SK-MEL-5 (cell line): ENCODE measurements around the gene SPATA21. TPM values are rescaled to one million over a fixed set of nuclear protein-coding genes. Genes with fewer than 3 reads are reported as not detected.
A peak's percentile ranks its signal among the peaks of the same experiment; 100 is the strongest.
"Not testable (repeated sequence)": the region's sequence is repeated elsewhere in the genome, so short reads cannot be mapped to it uniquely, and the experiment has no call there.

Experiments
- DNase-seq: peaks from one replicate; pipeline ENCODE4 v3.0.0-alpha.2; 2016; ENCODE audit warnings: low read depth, low spot score
- in situ Hi-C: cut with HindIII; loops from 2 replicates; pipeline ENCODE4 v1.10.0; 2016; ENCODE audit warnings: low sequenced_read_pairs, high pct_unique_total_duplicates, low pct_unique_long_range_greater_than_20kb
- total RNA-seq: library from RNA; depleted of rRNA; stranded (reverse); fragments of >200 nt; shearing (Covaris generic); gene quantifications from 2 replicates; pipeline ENCODE4 v1.2.3, GENCODE V29; 2014

Gene SPATA21
- total RNA-seq, 1 experiment from 2014 or later = 0.08 TPM

DNA sequence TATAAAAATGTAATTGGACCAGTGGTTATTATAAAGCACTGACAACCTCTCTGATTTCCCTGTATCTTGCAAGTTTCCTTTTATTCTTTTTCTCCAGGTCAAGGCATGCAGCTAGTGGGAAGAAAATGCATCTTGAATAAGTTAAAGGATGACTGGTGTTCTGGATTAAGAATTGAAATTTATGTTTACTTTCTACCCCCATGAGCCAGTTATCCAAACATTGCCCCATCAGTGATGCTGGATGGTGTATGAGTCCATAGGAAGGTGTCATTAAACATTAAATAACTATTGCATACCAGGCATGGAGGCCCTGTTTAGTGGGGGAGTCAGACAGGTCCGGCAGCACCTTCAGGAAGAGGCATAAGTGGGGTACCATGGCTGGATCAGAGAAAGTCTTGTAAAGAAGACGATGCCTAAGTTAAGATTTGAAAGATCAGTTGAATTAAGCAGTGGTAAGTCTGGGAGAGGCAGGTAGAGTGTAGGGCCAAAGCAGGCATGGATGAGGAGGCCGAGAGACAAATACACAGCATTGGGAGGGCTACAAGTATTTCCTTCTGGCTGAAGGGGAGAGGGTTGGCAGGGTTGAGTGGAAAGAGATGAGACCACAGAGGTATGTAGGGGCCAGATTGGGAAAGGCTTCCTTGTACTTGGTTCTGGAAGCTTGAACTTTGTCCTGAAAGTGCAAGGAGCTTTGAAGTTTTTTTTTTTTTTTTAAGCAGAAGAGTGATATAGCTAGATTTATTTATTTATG, 64.5 kb downstream of the SPATA21 start:
- DNase-seq = no peak
- in situ Hi-C loops = no loop called here

DNA sequence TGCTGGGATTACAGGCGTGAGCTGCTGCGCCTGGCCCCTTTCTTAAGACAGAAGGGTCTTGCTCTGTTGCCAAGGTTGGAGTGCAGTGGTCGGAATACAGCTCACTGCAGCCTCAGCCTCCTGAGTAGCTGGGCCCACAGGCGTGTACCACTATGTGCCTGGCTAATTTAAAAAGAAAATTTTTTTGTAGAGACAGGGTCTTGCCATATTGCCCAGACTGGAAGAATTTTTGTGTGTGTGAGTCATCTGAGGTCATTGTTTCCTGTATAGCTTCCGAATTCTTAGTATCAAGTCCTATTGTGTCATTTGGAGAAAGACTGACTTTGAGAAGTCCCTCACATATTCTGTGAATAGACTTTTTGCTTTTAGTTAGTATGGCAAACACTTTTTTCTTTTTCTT, 65.5 kb downstream of the SPATA21 start:
- in situ Hi-C loops = no loop called here
- no peak for DNase-seq

- no peak for DNase-seq
- in situ Hi-C loops = no loop called here
These were observed 67.4 kb downstream of the SPATA21 start for GRCh38 chr1:16369821-16370220.

GRCh38 chr1:16367968-16368890, 69.0 kb downstream of the SPATA21 start:
- DNase-seq = no peak
- in situ Hi-C loops = no loop called here

- in situ Hi-C loops = no loop called here
- DNase-seq = peak; percentile 77
These were observed 69.8 kb downstream of the SPATA21 start for GRCh38 chr1:16367258-16367967.

DNA sequence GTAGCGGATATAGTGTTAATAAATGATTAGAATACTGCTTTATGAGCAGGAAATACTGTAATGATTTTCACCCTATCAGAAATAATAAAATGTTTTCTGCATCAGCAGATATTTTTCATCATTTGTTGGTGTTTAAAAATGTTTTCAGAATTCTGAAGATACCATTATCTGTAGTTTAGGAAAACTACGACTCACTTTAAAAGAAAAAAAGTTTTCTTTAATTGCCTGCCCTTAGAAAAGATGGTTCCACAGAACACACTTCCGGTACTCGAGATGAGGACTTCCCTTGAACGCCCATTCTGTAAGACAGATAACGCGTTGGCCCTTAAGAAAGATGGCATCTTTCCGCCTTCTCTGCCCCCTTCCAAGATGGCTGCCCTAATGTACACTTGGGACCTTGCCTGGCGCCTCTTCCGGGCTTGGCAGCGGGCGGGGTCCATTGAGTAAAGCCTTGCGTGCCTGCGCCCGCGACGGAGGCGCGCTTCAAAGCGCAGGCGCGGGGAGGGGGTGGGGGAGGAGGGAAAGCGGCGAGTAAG, 70.4 kb downstream of the SPATA21 start, which contains the start of gene SZRD1:
Gene SZRD1, plus strand, starts transcription at position 521 of the 536 bp plus-strand sequence. CDS start 16 bp downstream, outside the sequence.
- peak; percentile 98 for DNase-seq
- in situ Hi-C loops = no loop called here

GRCh38 chr1:16365146-16365498, 72.1 kb downstream of the SPATA21 start:
- DNase-seq, in situ Hi-C loops: not testable (repeated sequence)

GRCh38 chr1:16356867-16357266, 80.4 kb downstream of the SPATA21 start:
- DNase-seq = no peak
- in situ Hi-C loops = no loop called here

DNA sequence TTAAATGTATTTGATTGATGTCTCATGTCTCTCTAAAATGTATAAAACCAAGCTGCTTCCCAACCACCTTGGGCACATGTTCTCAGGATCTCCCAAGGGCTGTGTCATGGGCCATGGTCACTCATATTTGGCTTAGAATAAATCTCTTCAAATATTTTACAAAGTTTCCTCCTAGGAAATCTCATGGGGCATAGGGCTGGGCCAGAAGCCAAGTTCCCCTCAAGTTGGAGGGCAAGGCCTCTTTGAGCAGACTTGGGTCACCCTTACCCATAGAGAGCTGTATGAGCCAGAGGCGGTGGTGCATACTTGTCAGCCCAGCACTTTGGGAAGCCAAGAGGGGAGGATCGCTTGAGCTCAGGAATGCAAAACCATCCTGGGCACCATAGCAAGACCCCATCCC, 82.6 kb downstream of the SPATA21 start:
- in situ Hi-C loops = no loop called here

DNA sequence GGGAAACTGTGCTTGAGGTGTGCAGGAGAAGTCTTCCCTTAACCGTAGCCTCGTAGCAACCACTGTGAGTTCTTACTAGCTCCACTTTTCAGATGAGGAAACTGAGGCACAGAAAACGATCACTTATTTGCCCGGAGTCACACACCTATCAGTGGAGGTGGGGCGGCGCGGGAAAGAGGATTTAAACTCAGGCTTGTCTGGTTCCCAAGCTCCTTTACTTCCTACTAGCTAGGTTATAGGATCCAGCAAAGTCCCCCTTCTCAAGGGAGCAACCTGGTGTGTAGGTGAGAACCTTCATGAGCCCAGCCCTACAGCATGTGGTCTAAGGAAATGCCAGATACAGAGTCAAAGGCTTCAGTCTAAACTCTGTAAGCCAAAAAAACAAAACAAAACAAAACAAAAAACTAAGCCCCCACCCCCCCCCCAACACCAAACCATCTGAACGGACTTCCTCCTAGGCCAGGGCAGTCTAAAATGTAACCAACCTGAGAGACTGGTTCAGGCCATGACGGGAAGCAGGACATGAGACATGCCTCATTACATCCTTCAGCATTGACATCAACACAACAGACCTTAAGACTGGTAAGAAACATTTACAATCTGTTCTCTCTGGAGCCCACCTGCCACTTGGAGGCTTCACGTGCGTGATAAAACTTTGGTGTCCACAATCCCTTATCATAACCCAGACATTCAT, 84.2 kb downstream of the SPATA21 start:
- DNase-seq = no peak
- in situ Hi-C loops = no loop called here

More for the DNA sequence above, 82.6 kb downstream of the SPATA21 start:
- no peak for DNase-seq

GRCh38 chr1:16351994-16352841, 85.0 kb downstream of the SPATA21 start, which contains the start of gene FBXO42:
FBXO42 (minus strand) TSS chr1:16352480; CDS start chr1:16315418, 37,062 bp downstream.
- peak; percentile 87 for DNase-seq
- in situ Hi-C loops = no loop called here

- DNase-seq = peak; percentile 13
- in situ Hi-C loops = no loop called here
These were observed 85.7 kb downstream of the SPATA21 start for GRCh38 chr1:16351456-16351993.

- in situ Hi-C loops = no loop called here
- DNase-seq = no peak
These were observed 87.3 kb downstream of the SPATA21 start for GRCh38 chr1:16349847-16350406.
